Gastroesophageal sphincter (tissue), 3 donors: ENCODE measurements around the gene LHX2.

Experiments used
- POLR2A ChIP-seq, 2 donors: fragments of 450-650 bp; IDR thresholded peaks; one replicate each; pipeline ENCODE4 v1.6.1; 2017; ENCODE audit warnings: antibody characterized with exemption in 2 of 2, mild to moderate bottlenecking in 2 of 2, moderate library complexity in 1 of 2
- TF ChIP-seq, protein P1 (sequence below), 4 experiments: fragments of 200-600 bp in 2 of 4; fragments of 450-650 bp in 2 of 4; sonication (generic) in 1 of 4; IDR thresholded peaks; one replicate each; pipeline ENCODE4 v1.5.1; 2017 to 2019; ENCODE audit warnings: antibody characterized with exemption in 4 of 4, mild to moderate bottlenecking in 2 of 4, moderate library complexity in 2 of 4

- TF ChIP-seq, protein P1, sequence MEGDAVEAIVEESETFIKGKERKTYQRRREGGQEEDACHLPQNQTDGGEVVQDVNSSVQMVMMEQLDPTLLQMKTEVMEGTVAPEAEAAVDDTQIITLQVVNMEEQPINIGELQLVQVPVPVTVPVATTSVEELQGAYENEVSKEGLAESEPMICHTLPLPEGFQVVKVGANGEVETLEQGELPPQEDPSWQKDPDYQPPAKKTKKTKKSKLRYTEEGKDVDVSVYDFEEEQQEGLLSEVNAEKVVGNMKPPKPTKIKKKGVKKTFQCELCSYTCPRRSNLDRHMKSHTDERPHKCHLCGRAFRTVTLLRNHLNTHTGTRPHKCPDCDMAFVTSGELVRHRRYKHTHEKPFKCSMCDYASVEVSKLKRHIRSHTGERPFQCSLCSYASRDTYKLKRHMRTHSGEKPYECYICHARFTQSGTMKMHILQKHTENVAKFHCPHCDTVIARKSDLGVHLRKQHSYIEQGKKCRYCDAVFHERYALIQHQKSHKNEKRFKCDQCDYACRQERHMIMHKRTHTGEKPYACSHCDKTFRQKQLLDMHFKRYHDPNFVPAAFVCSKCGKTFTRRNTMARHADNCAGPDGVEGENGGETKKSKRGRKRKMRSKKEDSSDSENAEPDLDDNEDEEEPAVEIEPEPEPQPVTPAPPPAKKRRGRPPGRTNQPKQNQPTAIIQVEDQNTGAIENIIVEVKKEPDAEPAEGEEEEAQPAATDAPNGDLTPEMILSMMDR (IDR thresholded peaks at IDR 0.05), result no peak
- no peak for TF ChIP-seq POLR2A (IDR thresholded peaks at IDR 0.05)
These were observed 7.4 kb downstream of the LHX2 start for GRCh38 chr9:124018730-124019697.
